Measurements from ENCODE around the gene ANO1.

GRCh38 chr11:70159627-70160570 is 81.8 kb downstream of the ANO1 start:
- TF ChIP-seq, protein P1, sequence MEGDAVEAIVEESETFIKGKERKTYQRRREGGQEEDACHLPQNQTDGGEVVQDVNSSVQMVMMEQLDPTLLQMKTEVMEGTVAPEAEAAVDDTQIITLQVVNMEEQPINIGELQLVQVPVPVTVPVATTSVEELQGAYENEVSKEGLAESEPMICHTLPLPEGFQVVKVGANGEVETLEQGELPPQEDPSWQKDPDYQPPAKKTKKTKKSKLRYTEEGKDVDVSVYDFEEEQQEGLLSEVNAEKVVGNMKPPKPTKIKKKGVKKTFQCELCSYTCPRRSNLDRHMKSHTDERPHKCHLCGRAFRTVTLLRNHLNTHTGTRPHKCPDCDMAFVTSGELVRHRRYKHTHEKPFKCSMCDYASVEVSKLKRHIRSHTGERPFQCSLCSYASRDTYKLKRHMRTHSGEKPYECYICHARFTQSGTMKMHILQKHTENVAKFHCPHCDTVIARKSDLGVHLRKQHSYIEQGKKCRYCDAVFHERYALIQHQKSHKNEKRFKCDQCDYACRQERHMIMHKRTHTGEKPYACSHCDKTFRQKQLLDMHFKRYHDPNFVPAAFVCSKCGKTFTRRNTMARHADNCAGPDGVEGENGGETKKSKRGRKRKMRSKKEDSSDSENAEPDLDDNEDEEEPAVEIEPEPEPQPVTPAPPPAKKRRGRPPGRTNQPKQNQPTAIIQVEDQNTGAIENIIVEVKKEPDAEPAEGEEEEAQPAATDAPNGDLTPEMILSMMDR (IDR thresholded peaks at IDR 0.05): no peak
- no peak for TF ChIP-seq EP300 (IDR thresholded peaks at IDR 0.05)
